ENCODE measurements around the gene DEFB128. TPM values are rescaled to one million over a fixed set of nuclear protein-coding genes. Genes with fewer than 3 reads are reported as not detected.
"Not testable (repeated sequence)": the region's sequence is repeated elsewhere in the genome, so short reads cannot be mapped to it uniquely, and the experiment has no call there.

The DEFB128 gene
- total RNA-seq, 1 experiment from 2014 or later, result not detected

- intact Hi-C loops (cut with micrococcal nuclease; ENCODE audit: unreplicated experiment), result no loop called here
Observed at GRCh38 chr20:227439-228105, 38.1 kb upstream of the DEFB128 start.

DNA sequence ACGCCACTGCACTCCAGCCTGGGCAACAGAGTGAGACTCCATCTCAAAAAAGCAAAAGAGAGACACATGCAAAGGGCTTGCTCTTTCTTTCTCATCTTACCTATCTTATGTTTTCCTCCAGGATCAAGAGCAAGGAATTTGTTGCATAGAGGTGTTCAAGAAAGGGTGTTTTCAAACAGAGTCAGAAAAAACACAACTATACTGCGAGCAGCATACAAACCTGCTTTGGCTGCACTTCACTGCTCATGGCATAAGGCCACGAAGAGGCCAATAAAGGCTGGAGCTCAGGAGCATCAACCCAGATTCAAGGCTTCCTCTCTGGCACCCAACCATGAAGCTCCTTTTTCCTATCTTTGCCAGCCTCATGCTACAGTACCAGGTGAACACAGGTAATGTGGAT lies 37.4 kb upstream of the DEFB128 start, which contains the start of gene DEFB129:
Gene DEFB129, plus strand, starts transcription at position 301 of the 400 bp plus-strand sequence. Its CDS starts 31 bp downstream, at position 332.
- no peaks in the 10 kb centered on the region for H3K36me3 Mint-ChIP-seq (ENCODE audit: insufficient read depth, unreplicated experiment)
- CTCF ChIA-PET, result no interaction called here
- H3K4me1 Mint-ChIP-seq (ENCODE audit: low read depth, unreplicated experiment), result no peaks in the 10 kb centered on the region
- H3K4me3 Mint-ChIP-seq (ENCODE audit: low read depth, unreplicated experiment), result no peak within 1 kb of the TSS
- intact Hi-C loops (cut with micrococcal nuclease; ENCODE audit: unreplicated experiment), result no loop called here
- H3K27ac Mint-ChIP-seq (ENCODE audit: unreplicated experiment), result no peak within 1 kb of the TSS
- DNase-seq, result no peak
- H3K9me3 Mint-ChIP-seq (ENCODE audit: low read depth, unreplicated experiment), result no peaks in the 10 kb centered on the region
- TF ChIP-seq CTCF (IDR thresholded peaks at IDR 0.05; ENCODE audit: unreplicated experiment), result no peak
- BruUV-seq (replicated peaks), result no TSS peak
- H3K27me3 Mint-ChIP-seq (ENCODE audit: unreplicated experiment), result peaks cover 67% of the 10 kb centered on the region

More at GRCh38 chr20:227439-228105, 38.1 kb upstream of the DEFB128 start:
- TF ChIP-seq CTCF (IDR thresholded peaks at IDR 0.05; ENCODE audit: unreplicated experiment), result no peak
- Mint-ChIP-seq H3K27me3 (ENCODE audit: unreplicated experiment) (peaks cover 61% of the 10 kb centered on the region), H3K9me3 (ENCODE audit: low read depth, unreplicated experiment) (no peaks in the 10 kb centered on the region), H3K4me1 (ENCODE audit: low read depth, unreplicated experiment) (no peaks in the 10 kb centered on the region), H3K4me3 (ENCODE audit: low read depth, unreplicated experiment) (no peak overlapping the region), H3K36me3 (ENCODE audit: insufficient read depth, unreplicated experiment) (no peaks in the 10 kb centered on the region), H3K27ac (ENCODE audit: unreplicated experiment) (no peak overlapping the region)
- no peak for DNase-seq
- CTCF ChIA-PET, result no interaction called here
- BruUV-seq (replicated peaks), result no TSS peak

GRCh38 chr20:225879-226278 lies 36.4 kb upstream of the DEFB128 start:
- H3K4me3 Mint-ChIP-seq (ENCODE audit: low read depth, unreplicated experiment); H3K27ac Mint-ChIP-seq (ENCODE audit: unreplicated experiment); CTCF ChIA-PET; H3K36me3 Mint-ChIP-seq (ENCODE audit: insufficient read depth, unreplicated experiment); H3K4me1 Mint-ChIP-seq (ENCODE audit: low read depth, unreplicated experiment); DNase-seq; intact Hi-C loops (cut with micrococcal nuclease; ENCODE audit: unreplicated experiment); BruUV-seq (replicated peaks); H3K9me3 Mint-ChIP-seq (ENCODE audit: low read depth, unreplicated experiment): not testable (repeated sequence)
- H3K27me3 Mint-ChIP-seq (ENCODE audit: unreplicated experiment), result peaks cover 78% of the 10 kb centered on the region

GRCh38 chr20:221258-221830 lies 31.8 kb upstream of the DEFB128 start:
- H3K36me3 Mint-ChIP-seq (ENCODE audit: insufficient read depth, unreplicated experiment), result no peaks in the 10 kb centered on the region
- CTCF ChIA-PET, result no interaction called here
- no peak overlapping the region for H3K27ac Mint-ChIP-seq (ENCODE audit: unreplicated experiment)
- no peak overlapping the region for H3K4me3 Mint-ChIP-seq (ENCODE audit: low read depth, unreplicated experiment)
- intact Hi-C loops (cut with micrococcal nuclease; ENCODE audit: unreplicated experiment), result no loop called here
- DNase-seq, result no peak
- BruUV-seq (replicated peaks), result no TSS peak
- H3K4me1 Mint-ChIP-seq (ENCODE audit: low read depth, unreplicated experiment), result no peaks in the 10 kb centered on the region
- no peaks in the 10 kb centered on the region for H3K9me3 Mint-ChIP-seq (ENCODE audit: low read depth, unreplicated experiment)
- TF ChIP-seq CTCF (IDR thresholded peaks at IDR 0.05; ENCODE audit: unreplicated experiment), result no peak
- peaks cover 84% of the 10 kb centered on the region for H3K27me3 Mint-ChIP-seq (ENCODE audit: unreplicated experiment)

All from Calu3 (cell line).